Measurements from ENCODE around the gene TEX28.

GRCh38 chrX:154298312-154298711, 3.4 kb upstream of the TEX28 start:
- TF ChIP-seq, protein P1, sequence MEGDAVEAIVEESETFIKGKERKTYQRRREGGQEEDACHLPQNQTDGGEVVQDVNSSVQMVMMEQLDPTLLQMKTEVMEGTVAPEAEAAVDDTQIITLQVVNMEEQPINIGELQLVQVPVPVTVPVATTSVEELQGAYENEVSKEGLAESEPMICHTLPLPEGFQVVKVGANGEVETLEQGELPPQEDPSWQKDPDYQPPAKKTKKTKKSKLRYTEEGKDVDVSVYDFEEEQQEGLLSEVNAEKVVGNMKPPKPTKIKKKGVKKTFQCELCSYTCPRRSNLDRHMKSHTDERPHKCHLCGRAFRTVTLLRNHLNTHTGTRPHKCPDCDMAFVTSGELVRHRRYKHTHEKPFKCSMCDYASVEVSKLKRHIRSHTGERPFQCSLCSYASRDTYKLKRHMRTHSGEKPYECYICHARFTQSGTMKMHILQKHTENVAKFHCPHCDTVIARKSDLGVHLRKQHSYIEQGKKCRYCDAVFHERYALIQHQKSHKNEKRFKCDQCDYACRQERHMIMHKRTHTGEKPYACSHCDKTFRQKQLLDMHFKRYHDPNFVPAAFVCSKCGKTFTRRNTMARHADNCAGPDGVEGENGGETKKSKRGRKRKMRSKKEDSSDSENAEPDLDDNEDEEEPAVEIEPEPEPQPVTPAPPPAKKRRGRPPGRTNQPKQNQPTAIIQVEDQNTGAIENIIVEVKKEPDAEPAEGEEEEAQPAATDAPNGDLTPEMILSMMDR (IDR thresholded peaks at IDR 0.05; ENCODE audit: borderline replicate concordance, extremely low read depth, low read length, poor library complexity, severe bottlenecking): no peak
- no peak for TF ChIP-seq EZH2 (IDR thresholded peaks at IDR 0.05; ENCODE audit: borderline replicate concordance, low read depth, low read length, severe bottlenecking)
